ENCODE data around the gene ZC3HAV1. TPM values are rescaled to one million over a fixed set of nuclear protein-coding genes. Genes with fewer than 3 reads are reported as not detected.
A peak's percentile ranks its signal among the peaks of the same experiment; 100 is the strongest.

The ZC3HAV1 gene
- total and polyA plus RNA-seq, 9 of the 15 experiments (the other 6 are each of a cell fraction or from before 2014, with no cell fraction given) = 11.9 to 40.5 (median 23.9) TPM

DNA sequence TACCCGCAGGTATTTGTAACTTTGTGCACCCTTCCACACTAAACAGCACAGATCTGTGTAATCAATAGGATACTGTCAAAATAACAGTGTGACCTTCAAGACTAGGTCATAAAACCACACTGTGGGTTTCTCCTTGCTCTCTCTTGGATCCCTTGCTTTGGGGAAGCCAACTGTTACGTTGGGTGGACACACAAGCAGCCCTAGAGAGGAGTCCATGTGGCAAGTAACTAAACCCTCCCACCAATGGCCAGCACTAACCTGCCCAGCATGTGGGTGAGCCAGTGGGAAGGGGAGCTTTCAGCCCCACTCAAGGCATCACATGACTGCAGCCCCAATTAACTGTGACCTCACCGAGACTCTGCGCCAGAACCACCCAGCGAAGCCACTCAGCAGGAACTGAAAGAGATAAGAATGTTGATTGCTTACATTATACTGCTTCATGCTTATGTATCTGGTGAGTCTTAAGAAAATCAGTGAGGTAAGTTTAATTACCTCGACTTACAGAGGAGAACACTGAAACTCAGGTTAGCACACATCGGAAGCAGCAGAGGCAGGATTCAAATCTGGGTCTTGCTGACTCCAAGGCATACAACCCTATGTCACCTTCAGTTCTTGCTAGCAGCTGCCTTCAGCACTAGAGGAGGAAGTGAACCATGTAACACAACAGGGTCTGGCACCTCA is 9.4 kb upstream of the ZC3HAV1 start (continued):
- TF ChIP-seq ZNF274 (IDR thresholded peaks at IDR 0.05; ENCODE audit: borderline replicate concordance, low read depth, low read length) (no peak), CEBPG (CRISPR knock-in tag; IDR thresholded peaks at IDR 0.05) (0 out of 2 replicates have a peak, but pooled peaks have one; percentile 30), CEBPG (tag; conservative IDR thresholded peaks at IDR 0.05 in 1 of 2, IDR thresholded peaks at IDR 0.05 in 1 of 2) (no peak; a peak in 2 of 4 replicates), CHD1 (IDR thresholded peaks at IDR 0.05; ENCODE audit: low read length) (peak; percentile 34), GATA2 (CRISPR knock-in tag; IDR thresholded peaks at IDR 0.05) (peak; percentile 51; the same call in 1 of the 2 replicates), NCOA2 (IDR thresholded peaks at IDR 0.05; ENCODE audit: partially characterized antibody in 2 of 2) (no peak), HDAC6 (IDR thresholded peaks at IDR 0.05; ENCODE audit: low read depth, low read length) (no peak), ZNF146 (CRISPR knock-in tag; IDR thresholded peaks at IDR 0.05; ENCODE audit: unreplicated experiment) (no peak), ZNF121 (CRISPR knock-in tag; conservative IDR thresholded peaks at IDR 0.05) (no peak), ZNF584 (CRISPR knock-in tag; IDR thresholded peaks at IDR 0.05; ENCODE audit: low read depth) (no peak; the same call in 1 of the 2 replicates), PRPF4 (IDR thresholded peaks at IDR 0.05; ENCODE audit: insufficient read depth, low read depth, low read length, poor library complexity, severe bottlenecking) (no peak), ZNF398 (CRISPR knock-in tag; IDR thresholded peaks at IDR 0.05) (no peak), SRSF1 (IDR thresholded peaks at IDR 0.05; ENCODE audit: low read depth, low read length) (no peak), ZNF197 (CRISPR knock-in tag; IDR thresholded peaks at IDR 0.05; ENCODE audit: low read depth) (peak; percentile 74; the same call in 1 of the 2 replicates), ZNF717 (CRISPR knock-in tag; IDR thresholded peaks at IDR 0.05) (no peak), HDGF (IDR thresholded peaks at IDR 0.05) (no peak)
- TF ChIP-seq, protein P1, sequence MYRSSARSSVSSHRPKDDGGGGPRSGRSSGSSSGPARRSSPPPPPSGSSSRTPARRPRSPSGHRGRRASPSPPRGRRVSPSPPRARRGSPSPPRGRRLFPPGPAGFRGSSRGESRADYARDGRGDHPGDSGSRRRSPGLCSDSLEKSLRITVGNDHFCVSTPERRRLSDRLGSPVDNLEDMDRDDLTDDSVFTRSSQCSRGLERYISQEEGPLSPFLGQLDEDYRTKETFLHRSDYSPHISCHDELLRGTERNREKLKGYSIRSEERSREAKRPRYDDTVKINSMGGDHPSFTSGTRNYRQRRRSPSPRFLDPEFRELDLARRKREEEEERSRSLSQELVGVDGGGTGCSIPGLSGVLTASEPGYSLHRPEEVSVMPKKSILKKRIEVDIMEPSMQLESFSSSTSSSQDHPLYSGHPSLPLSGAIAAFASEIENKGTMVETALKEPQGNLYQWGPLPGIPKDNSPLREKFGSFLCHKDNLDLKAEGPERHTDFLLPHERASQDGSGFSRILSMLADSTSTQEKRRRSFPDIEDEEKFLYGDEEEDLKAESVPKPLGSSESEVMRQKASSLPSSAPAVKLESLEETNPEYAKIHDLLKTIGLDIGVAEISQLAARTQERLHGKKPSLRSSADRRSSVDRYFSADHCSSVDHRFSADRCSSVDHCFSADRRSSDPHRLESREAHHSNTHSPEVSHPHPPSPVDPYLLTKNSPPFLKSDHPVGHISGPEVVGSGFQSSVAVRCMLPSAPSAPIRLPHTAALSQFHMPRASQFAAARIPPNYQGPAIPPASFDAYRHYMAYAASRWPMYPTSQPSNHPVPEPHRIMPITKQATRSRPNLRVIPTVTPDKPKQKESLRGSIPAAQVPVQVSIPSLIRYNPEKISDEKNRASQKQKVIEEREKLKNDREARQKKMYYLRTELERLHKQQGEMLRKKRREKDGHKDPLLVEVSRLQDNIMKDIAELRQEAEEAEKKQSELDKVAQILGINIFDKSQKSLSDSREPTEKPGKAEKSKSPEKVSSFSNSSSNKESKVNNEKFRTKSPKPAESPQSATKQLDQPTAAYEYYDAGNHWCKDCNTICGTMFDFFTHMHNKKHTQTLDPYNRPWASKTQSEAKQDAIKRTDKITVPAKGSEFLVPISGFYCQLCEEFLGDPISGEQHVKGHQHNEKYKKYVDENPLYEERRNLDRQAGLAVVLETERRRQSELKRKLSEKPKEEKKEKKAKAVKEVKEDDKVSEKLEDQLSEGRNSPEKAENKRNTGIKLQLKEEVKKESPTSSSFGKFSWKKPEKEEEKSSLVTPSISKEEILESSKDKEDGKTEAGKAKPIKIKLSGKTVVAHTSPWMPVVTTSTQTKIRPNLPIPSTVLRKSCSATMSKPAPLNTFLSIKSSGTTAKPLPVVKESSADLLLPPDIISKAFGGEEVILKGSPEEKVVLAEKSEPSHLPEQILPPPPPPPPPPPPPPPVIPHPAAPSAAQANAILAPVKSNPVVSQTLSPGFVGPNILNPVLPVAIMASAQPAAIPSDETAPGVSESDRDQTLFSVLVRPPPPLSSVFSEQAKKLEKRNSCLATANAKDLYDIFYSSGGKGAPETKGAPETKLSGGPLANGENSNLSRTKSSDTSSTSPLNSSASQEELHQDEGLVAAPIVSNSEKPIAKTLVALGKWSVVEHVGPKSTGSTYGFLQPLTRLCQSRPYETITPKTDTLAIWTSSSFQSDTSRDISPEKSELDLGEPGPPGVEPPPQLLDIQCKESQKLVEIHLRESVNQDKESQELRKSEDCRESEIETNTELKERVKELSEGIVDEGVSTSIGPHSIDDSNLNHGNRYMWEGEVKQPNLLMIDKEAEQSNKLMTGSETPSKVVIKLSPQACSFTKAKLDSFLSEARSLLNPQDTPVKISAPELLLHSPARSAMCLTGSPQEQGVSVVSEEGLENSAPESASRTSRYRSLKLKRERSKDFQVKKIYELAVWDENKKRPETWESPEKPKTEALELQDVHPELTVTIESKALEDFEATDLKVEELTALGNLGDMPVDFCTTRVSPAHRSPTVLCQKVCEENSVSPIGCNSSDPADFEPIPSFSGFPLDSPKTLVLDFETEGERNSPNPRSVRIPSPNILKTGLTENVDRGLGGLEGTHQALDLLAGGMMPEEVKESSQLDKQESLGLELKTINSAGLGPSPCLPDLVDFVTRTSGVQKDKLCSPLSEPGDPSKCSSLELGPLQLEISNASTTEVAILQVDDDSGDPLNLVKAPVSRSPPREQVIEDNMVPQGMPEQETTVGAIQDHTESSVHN (IDR thresholded peaks at IDR 0.05; ENCODE audit: borderline replicate concordance in 1 of 2, low read depth in 1 of 2) = peak in 1 of 2 experiments; percentile 92; a peak in 2 of 4 replicates

Measured in K562 (cell line).